Lower lobe of right lung (tissue), 2 donors: Measurements from ENCODE around the gene THSD4. TPM values are rescaled to one million over a fixed set of nuclear protein-coding genes. Genes with fewer than 3 reads are reported as not detected.
"Not testable (repeated sequence)": the region's sequence is repeated elsewhere in the genome, so short reads cannot be mapped to it uniquely, and the experiment has no call there.

ENCODE experiments used
- ATAC-seq, 2 donors: fragments of 200-7000 bp; cut with Tn5 transposase; one replicate each; pipeline ENCODE4 v1.9.1; 2020 to 2022; ENCODE audit warnings: mild to moderate bottlenecking in 2 of 2, moderate library complexity in 2 of 2
- DNase-seq: peaks from one replicate; pipeline ENCODE4 v3.0.0-alpha.2; 2020
- H3K27ac ChIP-seq: fragments of 200-600 bp; one replicate; pipeline ENCODE4 v1.8.0; 2022
- H3K27me3 ChIP-seq: fragments of 200-600 bp; one replicate; pipeline ENCODE4 v1.8.0; 2022; ENCODE audit warnings: low read depth
- H3K36me3 ChIP-seq: fragments of 200-600 bp; one replicate; pipeline ENCODE4 v1.8.0; 2022; ENCODE audit warnings: mild to moderate bottlenecking
- H3K4me1 ChIP-seq: fragments of 200-600 bp; one replicate; pipeline ENCODE4 v1.8.0; 2022
- H3K4me3 ChIP-seq: fragments of 200-600 bp; one replicate; pipeline ENCODE4 v1.8.0; 2022; ENCODE audit warnings: mild to moderate bottlenecking
- H3K9me3 ChIP-seq: fragments of 200-600 bp; one replicate; pipeline ENCODE4 v1.8.0; 2022
- CTCF ChIP-seq: fragments of 200-600 bp; IDR thresholded peaks from one replicate; pipeline ENCODE4 v1.8.0; 2022; ENCODE audit warnings: antibody characterized with exemption, mild to moderate bottlenecking
- intact Hi-C: fragments of 100-400 bp; cut with DNase I; formaldehyde crosslinking; loops from one replicate; pipeline ENCODE4 v1.11.0; 2022
- total RNA-seq: library from RNA; stranded (reverse); fragmentation: NEBNext Ultra II Directional; extraction: Animal tissue kit (Norgen Biotek cat#: 25700); gene quantifications from one replicate; pipeline ENCODE4 v1.2.1, GENCODE V29; 2021
- donor health status: DM: no; HTN: yes; CAD: no; lungs with severe emphysema.

The THSD4 gene
- total RNA-seq, 1 donor from 2014 or later: 18.2 TPM

DNA sequence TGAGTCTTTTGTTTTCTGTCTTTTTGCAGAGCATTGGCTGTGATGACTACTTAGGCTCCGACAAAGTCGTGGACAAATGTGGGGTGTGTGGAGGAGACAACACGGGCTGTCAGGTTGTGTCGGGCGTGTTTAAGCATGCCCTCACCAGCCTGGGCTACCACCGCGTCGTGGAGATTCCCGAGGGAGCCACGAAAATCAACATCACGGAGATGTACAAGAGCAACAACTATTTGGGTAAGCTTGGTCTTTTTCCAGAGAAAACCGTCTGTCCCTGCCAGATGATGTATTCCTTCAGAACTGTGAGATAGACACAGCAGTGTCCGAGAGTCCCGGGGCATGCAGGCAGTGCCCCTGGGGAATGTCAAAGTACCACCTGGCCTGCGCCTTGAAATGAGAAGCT lies 545.2 kb downstream of the THSD4 start:
- no peak for DNase-seq
- no peak for TF ChIP-seq CTCF
- intact Hi-C loops: no loop called here
- ATAC-seq: no peak
- Histone ChIP-seq H3K9me3 (no peaks in the 10 kb centered on the region), H3K4me1 (no peaks in the 10 kb centered on the region), H3K36me3 (no peaks in the 10 kb centered on the region), H3K4me3 (no peak overlapping the region), H3K27me3 (no peaks in the 10 kb centered on the region), H3K27ac (no peak overlapping the region)

DNA sequence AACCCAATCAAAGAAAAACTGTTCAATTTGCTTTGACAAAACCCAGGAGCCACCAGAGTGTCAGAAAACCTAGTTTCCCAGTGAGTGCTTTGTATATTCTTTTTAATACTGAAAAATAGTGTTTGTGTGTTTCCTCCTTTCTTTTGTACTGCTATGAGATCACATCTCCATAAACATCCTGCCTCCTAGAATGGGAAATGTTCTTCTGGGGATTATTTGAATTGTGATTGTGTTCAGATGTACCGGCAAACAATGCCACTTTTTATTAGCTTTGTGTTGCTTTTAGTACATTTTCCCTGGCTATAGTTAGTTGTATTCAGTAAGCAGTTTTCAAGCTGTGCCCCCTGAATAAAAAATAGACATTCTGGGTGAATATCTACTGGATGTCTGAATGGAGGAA lies 547.0 kb downstream of the THSD4 start:
- no peak for DNase-seq

GRCh38 chr15:71664622-71665021 lies 549.4 kb downstream of the THSD4 start:
- TF ChIP-seq CTCF: no peak
- DNase-seq (no peak), ATAC-seq (no peak)
- Histone ChIP-seq H3K9me3 (no peaks in the 10 kb centered on the region), H3K27me3 (no peaks in the 10 kb centered on the region), H3K4me3 (no peak overlapping the region), H3K27ac (no peak overlapping the region), H3K4me1 (no peaks in the 10 kb centered on the region), H3K36me3 (no peaks in the 10 kb centered on the region)
- intact Hi-C loops: no loop called here

More for the DNA sequence above, 547.0 kb downstream of the THSD4 start:
- no peak overlapping the region for H3K4me3 ChIP-seq
- ATAC-seq: no peak
- H3K27me3 ChIP-seq: no peaks in the 10 kb centered on the region
- intact Hi-C loops: no loop called here
- no peak for TF ChIP-seq CTCF
- no peak overlapping the region for H3K27ac ChIP-seq
- no peaks in the 10 kb centered on the region for H3K36me3 ChIP-seq
- H3K9me3 ChIP-seq: no peaks in the 10 kb centered on the region
- H3K4me1 ChIP-seq: no peaks in the 10 kb centered on the region

DNA sequence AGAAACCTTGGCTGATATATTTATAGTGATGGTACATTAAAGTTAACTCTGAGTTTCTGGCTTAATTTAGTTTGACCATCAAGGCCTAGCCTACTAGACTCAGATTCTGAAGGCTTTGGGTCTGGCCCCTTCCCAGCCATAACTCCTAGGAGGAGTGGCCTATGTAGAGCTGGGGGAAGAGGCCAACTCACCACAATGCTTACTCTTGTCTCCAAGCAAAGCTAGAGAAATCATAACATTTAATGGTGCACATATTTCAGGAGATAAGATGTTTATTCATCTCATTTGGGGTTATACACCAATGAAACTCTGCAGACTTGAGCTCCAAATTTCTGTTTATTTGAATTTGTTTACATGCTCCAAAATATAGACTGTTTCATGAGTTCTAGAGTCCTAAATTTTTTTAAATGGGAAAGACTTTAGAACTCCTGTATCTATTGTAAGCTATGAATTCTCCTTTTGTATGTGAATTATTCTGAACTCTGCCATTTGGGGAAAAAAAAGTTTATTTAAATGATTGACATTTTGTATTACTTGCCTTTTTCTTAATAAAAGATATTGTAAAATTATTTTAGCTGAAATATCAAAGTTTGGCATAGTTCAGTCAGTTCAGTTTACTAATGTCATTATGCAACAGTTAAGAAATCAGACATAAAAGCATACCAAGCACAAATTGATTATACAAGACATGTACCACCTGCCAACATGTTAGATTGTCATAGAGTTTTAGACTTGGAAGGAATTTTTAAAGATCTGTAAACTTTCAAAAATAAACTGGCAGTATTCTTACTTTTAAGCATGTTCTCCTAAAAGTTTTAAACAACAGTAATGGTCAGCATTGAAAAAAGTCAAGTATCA lies 551.7 kb downstream of the THSD4 start:
- H3K27ac ChIP-seq: no peak overlapping the region
- TF ChIP-seq CTCF: no peak
- DNase-seq: no peak
- H3K9me3 ChIP-seq: no peaks in the 10 kb centered on the region
- no peaks in the 10 kb centered on the region for H3K27me3 ChIP-seq
- H3K36me3 ChIP-seq: no peaks in the 10 kb centered on the region
- H3K4me3 ChIP-seq: no peak overlapping the region
- intact Hi-C loops: no loop called here
- no peaks in the 10 kb centered on the region for H3K4me1 ChIP-seq
- ATAC-seq: no peak

DNA sequence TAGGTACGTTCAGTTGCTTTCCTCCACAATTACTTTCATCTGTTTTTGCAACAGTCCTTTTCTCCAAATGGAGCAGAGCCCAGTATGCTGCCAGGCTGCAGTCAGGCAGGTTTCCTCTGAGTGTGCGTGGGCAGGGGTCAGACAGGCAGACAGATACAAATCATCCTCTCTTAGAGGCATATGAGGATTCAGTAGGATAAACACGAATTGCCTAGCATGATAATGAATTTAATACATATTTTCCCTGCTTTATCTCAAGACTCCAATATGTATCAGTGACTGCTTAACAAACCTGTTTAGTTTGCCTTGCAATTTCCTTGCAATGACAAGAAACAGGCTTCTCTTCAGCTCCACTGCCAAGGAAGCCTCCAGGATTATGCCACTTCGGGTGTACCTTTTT lies 554.4 kb downstream of the THSD4 start:
- no peak for ATAC-seq
- intact Hi-C loops: no loop called here
- no peak for TF ChIP-seq CTCF
- H3K27ac ChIP-seq: no peak overlapping the region
- H3K27me3 ChIP-seq: no peaks in the 10 kb centered on the region
- no peak for DNase-seq
- no peaks in the 10 kb centered on the region for H3K4me1 ChIP-seq
- H3K9me3 ChIP-seq: no peaks in the 10 kb centered on the region
- no peak overlapping the region for H3K4me3 ChIP-seq
- H3K36me3 ChIP-seq: no peaks in the 10 kb centered on the region

DNA sequence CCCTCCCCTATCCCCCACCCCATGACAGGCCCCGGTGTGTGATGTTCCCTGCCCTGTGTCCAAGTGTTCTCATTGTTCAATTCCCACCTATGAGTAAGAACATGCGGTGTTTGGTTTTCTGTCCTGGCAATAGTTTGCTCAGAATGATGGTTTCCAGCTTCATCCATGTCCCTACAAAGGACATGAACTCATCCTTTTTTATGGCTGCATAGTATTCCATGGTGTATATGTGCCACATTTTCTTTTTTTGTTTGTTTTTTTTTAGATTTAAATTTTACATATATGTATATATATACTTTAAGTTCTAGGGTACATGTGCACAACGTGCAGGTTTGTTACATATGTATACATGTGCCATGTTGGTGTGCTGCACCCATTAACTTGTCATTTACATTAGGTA lies 555.0 kb downstream of the THSD4 start:
- intact Hi-C loops, H3K27ac ChIP-seq, H3K9me3 ChIP-seq, H3K27me3 ChIP-seq, DNase-seq, ATAC-seq, H3K4me3 ChIP-seq, H3K4me1 ChIP-seq, H3K36me3 ChIP-seq: not testable (repeated sequence)
